Neural cell (in vitro differentiated cells): ENCODE measurements around the gene TMEM54. TPM values are rescaled to one million over a fixed set of nuclear protein-coding genes. Genes with fewer than 3 reads are reported as not detected.

Experiments used
- H2AFZ ChIP-seq: fragments of 200-600, 300-800 bp; sonication (generic), shearing (Covaris generic); 2 replicates; pipeline ENCODE4 v1.6.0; 2014; ENCODE audit warnings: low read depth, mild to moderate bottlenecking, antibody characterized with exemption, low read length, moderate library complexity
- H3F3A ChIP-seq: fragments of 200-600 bp; shearing (Covaris generic); 2 replicates; pipeline ENCODE4 v1.6.1; 2016; ENCODE audit warnings: mild to moderate bottlenecking, moderate library complexity, mixed read lengths, antibody characterized with exemption, low read length; ENCODE audit not compliant: insufficient read depth, poor library complexity, severe bottlenecking
- H3K27ac ChIP-seq: fragments of 200-600, 300-800 bp; sonication (generic), shearing (Covaris generic); 2 replicates; pipeline ENCODE4 v1.5.1; 2014; ENCODE audit warnings: mild to moderate bottlenecking, low read length, moderate library complexity
- H3K27me3 ChIP-seq: fragments of 300-800, 200-600 bp; sonication (generic), shearing (Covaris generic); 2 replicates; pipeline ENCODE4 v1.6.0; 2014; ENCODE audit warnings: mild to moderate bottlenecking, low read depth, low read length, moderate library complexity; ENCODE audit not compliant: insufficient read depth
- H3K36me3 ChIP-seq: fragments of 300-800, 200-600 bp; sonication (generic), shearing (Covaris generic); 2 replicates; pipeline ENCODE4 v1.5.1; 2014; ENCODE audit warnings: mild to moderate bottlenecking, antibody characterized with exemption, low read length, moderate library complexity; ENCODE audit not compliant: insufficient read depth
- H3K4me2 ChIP-seq: fragments of 300-800, 200-600 bp; sonication (generic), shearing (Covaris generic); 2 replicates; pipeline ENCODE4 v1.6.0; 2014; ENCODE audit warnings: mild to moderate bottlenecking, low read length
- H3K4me3 ChIP-seq: fragments of 300-800, 200-600 bp; sonication (generic), shearing (Covaris generic); 2 replicates; pipeline ENCODE4 v1.5.1; 2014; ENCODE audit warnings: mild to moderate bottlenecking, low read length, moderate library complexity
- H3K79me2 ChIP-seq: fragments of 200-600 bp; shearing (Covaris generic); replicated peaks from 2 replicates; pipeline ENCODE4 v1.6.0; 2014; ENCODE audit warnings: mild to moderate bottlenecking, low read length, moderate library complexity; ENCODE audit not compliant: insufficient read depth
- H3K9ac ChIP-seq: fragments of 300-800, 200-600 bp; sonication (generic), shearing (Covaris generic); 2 replicates; pipeline ENCODE4 v1.6.1; 2016; ENCODE audit warnings: mild to moderate bottlenecking, low read length, mixed read lengths
- H3K9me2 ChIP-seq: fragments of 200-600 bp; shearing (Covaris generic); 2 replicates; pipeline ENCODE4 v1.6.1; 2016; ENCODE audit warnings: mild to moderate bottlenecking, low read length, mixed read lengths; ENCODE audit not compliant: insufficient read depth
- H3K9me3 ChIP-seq: fragments of 200-600, 300-800 bp; sonication (generic), shearing (Covaris generic); 2 replicates; pipeline ENCODE4 v1.6.1; 2016; ENCODE audit warnings: mild to moderate bottlenecking, mixed run types, low read length, moderate library complexity, mixed read lengths
- H4K20me1 ChIP-seq: fragments of 200-600 bp; shearing (Covaris generic); 2 replicates; pipeline ENCODE4 v1.6.1; 2016; ENCODE audit warnings: mild to moderate bottlenecking, mixed run types; ENCODE audit not compliant: insufficient read depth
- CTCF ChIP-seq: fragments of 450-650 bp; IDR thresholded peaks from 2 replicates; pipeline ENCODE4 v1.5.1; 2014; ENCODE audit warnings: antibody characterized with exemption, mild to moderate bottlenecking, moderate library complexity; ENCODE audit not compliant: poor library complexity, severe bottlenecking
- EP300 ChIP-seq: fragments of 450-650 bp; conservative IDR thresholded peaks from 2 replicates; pipeline ENCODE4 v1.6.1; 2014; ENCODE audit warnings: antibody characterized with exemption, mild to moderate bottlenecking, moderate library complexity; ENCODE audit not compliant: poor library complexity, severe bottlenecking
- EZH2 ChIP-seq: fragments of 200-600, 300-800 bp; shearing (Covaris generic), sonication (generic); IDR thresholded peaks from 2 replicates; pipeline ENCODE4 v1.6.1; 2014; ENCODE audit warnings: antibody characterized with exemption, low read length, borderline replicate concordance, mild to moderate bottlenecking; ENCODE audit not compliant: insufficient read depth, poor library complexity, severe bottlenecking
- MXI1 ChIP-seq: fragments of 450-650 bp; conservative IDR thresholded peaks from 2 replicates; pipeline ENCODE4 v1.6.1; 2014; ENCODE audit warnings: antibody characterized with exemption, mild to moderate bottlenecking; ENCODE audit not compliant: poor library complexity, severe bottlenecking
- POLR2AphosphoS5 ChIP-seq: IDR thresholded peaks from 2 replicates; pipeline ENCODE4 v1.6.1; 2012
- RAD21 ChIP-seq: fragments of 450-650 bp; conservative IDR thresholded peaks from 2 replicates; pipeline ENCODE4 v1.6.1; 2014; ENCODE audit warnings: antibody characterized with exemption, mild to moderate bottlenecking, moderate library complexity
- REST ChIP-seq: IDR thresholded peaks from 2 replicates; pipeline ENCODE4 v1.6.1; 2012; ENCODE audit warnings: borderline replicate concordance
- SMC3 ChIP-seq: fragments of 450-650 bp; conservative IDR thresholded peaks from 2 replicates; pipeline ENCODE4 v1.6.1; 2014; ENCODE audit warnings: antibody characterized with exemption, mild to moderate bottlenecking, moderate library complexity; ENCODE audit not compliant: poor library complexity
- TAF1 ChIP-seq: IDR thresholded peaks from 2 replicates; pipeline ENCODE4 v1.6.1; 2012; ENCODE audit warnings: low read depth
- polyA plus RNA-seq: library from polyadenylated mRNA; depleted of rRNA; stranded (reverse); fragments of >200 nt; gene quantifications from 2 replicates; pipeline ENCODE4 v1.2.3, GENCODE V29; 2014

The TMEM54 gene
- polyA plus RNA-seq, 1 donor from 2014 or later: not detected

- no peak overlapping the region for H3K9ac ChIP-seq
- H2AFZ ChIP-seq: no peak overlapping the region
- no peaks in the 10 kb centered on the region for H4K20me1 ChIP-seq
- H3K79me2 ChIP-seq: no peaks in the 10 kb centered on the region
- H3F3A ChIP-seq: no peaks in the 10 kb centered on the region
- no peaks in the 10 kb centered on the region for H3K9me3 ChIP-seq
- H3K27ac ChIP-seq: no peak overlapping the region
- no peaks in the 10 kb centered on the region for H3K9me2 ChIP-seq
- no peaks in the 10 kb centered on the region for H3K36me3 ChIP-seq
- no peak overlapping the region for H3K4me2 ChIP-seq
- peaks cover 36% of the 10 kb centered on the region for H3K27me3 ChIP-seq
- no peak for TF ChIP-seq EZH2
- no peak for TF ChIP-seq REST
- TF ChIP-seq EP300: no peak
- TF ChIP-seq POLR2AphosphoS5: no peak
- TF ChIP-seq CTCF: no peak
- TF ChIP-seq SMC3: no peak
- TF ChIP-seq RAD21: no peak
- no peak for TF ChIP-seq TAF1
- TF ChIP-seq MXI1: no peak
- H3K4me3 ChIP-seq: peak overlapping the region; percentile 62
Measured at GRCh38 chr1:32900371-32900955, 726 bp downstream of the TMEM54 start.

GRCh38 chr1:32899586-32900296, 1.4 kb downstream of the TMEM54 start:
- Histone ChIP-seq H3K4me3 (no peak overlapping the region), H3K27ac (no peak overlapping the region), H3K4me2 (no peak overlapping the region), H3K27me3 (peaks cover 36% of the 10 kb centered on the region), H3K79me2 (no peaks in the 10 kb centered on the region), H3K9me2 (no peaks in the 10 kb centered on the region), H2AFZ (no peak overlapping the region), H3K9ac (no peak overlapping the region), H4K20me1 (no peaks in the 10 kb centered on the region), H3F3A (no peaks in the 10 kb centered on the region), H3K9me3 (no peaks in the 10 kb centered on the region), H3K36me3 (no peaks in the 10 kb centered on the region)
- TF ChIP-seq RAD21 (no peak), POLR2AphosphoS5 (no peak), EP300 (no peak), CTCF (no peak), REST (no peak), TAF1 (no peak), SMC3 (no peak), MXI1 (no peak), EZH2 (no peak)
